Gastrocnemius medialis (tissue), 4 donors: Measurements from ENCODE around the gene HHATL.

Experiments
- POLR2A ChIP-seq, 2 donors: fragments of 450-650 bp; IDR thresholded peaks; one replicate each; pipeline ENCODE4 v1.6.1; 2017; ENCODE audit warnings: antibody characterized with exemption in 2 of 2, mild to moderate bottlenecking in 2 of 2, moderate library complexity in 2 of 2
- TF ChIP-seq, protein P1 (sequence below), 5 experiments: fragments of 450-650 bp in 3 of 5; fragments of 200-600 bp in 2 of 5; sonication (generic) in 2 of 5; IDR thresholded peaks in 4 of 5; conservative IDR thresholded peaks in 1 of 5; 1 replicate in 4 of 5; 2 replicates in 1 of 5; pipeline ENCODE4 v1.5.1; 2016 to 2019; ENCODE audit warnings: antibody characterized with exemption in 5 of 5, mild to moderate bottlenecking in 3 of 5, moderate library complexity in 3 of 5

DNA sequence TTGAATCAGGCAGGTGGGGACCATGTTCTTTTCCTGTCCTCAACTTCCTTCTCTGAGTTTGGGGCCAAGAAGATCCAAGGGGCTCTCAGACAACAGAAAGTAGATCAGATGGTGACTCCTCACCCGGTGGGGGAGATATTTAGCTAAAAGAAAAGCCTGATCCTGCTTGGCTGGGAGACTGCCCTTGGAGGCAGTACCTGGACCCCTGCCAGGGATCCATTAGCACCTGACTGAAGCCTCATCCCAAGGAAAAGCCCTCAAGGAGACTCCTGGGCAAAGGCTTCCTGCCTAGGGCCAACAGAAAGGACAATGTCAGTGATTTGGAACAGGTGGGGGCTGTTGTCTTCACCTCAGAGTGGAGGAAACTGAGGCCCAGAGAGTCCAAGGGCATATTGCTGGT is 33.5 kb upstream of the HHATL start:
- TF ChIP-seq, protein P1, sequence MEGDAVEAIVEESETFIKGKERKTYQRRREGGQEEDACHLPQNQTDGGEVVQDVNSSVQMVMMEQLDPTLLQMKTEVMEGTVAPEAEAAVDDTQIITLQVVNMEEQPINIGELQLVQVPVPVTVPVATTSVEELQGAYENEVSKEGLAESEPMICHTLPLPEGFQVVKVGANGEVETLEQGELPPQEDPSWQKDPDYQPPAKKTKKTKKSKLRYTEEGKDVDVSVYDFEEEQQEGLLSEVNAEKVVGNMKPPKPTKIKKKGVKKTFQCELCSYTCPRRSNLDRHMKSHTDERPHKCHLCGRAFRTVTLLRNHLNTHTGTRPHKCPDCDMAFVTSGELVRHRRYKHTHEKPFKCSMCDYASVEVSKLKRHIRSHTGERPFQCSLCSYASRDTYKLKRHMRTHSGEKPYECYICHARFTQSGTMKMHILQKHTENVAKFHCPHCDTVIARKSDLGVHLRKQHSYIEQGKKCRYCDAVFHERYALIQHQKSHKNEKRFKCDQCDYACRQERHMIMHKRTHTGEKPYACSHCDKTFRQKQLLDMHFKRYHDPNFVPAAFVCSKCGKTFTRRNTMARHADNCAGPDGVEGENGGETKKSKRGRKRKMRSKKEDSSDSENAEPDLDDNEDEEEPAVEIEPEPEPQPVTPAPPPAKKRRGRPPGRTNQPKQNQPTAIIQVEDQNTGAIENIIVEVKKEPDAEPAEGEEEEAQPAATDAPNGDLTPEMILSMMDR (IDR thresholded peaks at IDR 0.05 in 4 of 5, conservative IDR thresholded peaks at IDR 0.05 in 1 of 5) = no peak
- TF ChIP-seq POLR2A (IDR thresholded peaks at IDR 0.05) = no peak
